DMS79 treated with DMSO at 0.1 percent for 48 hours (cell line): ENCODE data around the gene TFDP1.

Experiments used
- DNase-seq: peaks from one replicate; lab custom pipeline; 2025; lab: John Stamatoyannopoulos, UW

The TFDP1 gene

GRCh38 chr13:113666951-113667701 lies 82.6 kb downstream of the TFDP1 start, which contains the start of gene GRK1:
GRK1 (plus strand) TSS chr13:113667219; CDS start chr13:113667387, 168 bp downstream.
- DNase-seq = no peak

DNA sequence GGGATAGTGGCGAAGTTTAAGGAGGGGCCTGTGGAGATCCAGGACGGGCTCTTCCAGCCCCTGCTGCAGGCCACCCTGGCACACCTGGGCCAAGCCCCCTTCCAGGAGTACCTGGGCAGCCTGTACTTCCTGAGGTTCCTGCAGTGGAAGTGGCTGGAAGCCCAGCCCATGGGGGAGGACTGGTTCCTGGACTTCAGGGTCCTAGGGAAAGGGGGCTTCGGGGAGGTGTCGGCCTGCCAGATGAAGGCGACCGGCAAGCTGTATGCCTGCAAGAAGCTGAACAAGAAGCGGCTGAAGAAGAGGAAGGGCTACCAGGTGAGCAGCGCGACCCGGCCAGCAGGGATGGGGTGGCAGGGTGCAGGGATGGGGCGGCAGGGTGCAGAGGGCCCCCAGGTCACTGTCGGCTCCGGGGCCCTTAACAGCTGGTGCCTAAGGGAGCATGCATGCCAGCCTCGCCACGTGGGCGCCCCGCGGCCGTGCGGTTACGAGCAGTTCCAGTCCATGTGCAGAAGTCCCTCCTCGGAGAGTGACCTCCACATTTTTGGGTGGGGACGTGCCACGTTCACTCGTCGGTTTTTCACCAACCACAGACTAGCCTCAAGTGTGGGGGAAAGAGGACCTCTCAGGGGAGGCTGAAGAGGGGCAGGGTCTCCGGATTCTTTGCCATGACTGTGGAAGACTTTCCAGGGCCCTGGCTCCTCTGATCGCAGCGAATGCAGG lies 83.4 kb downstream of the TFDP1 start:
- no peak for DNase-seq

DNA sequence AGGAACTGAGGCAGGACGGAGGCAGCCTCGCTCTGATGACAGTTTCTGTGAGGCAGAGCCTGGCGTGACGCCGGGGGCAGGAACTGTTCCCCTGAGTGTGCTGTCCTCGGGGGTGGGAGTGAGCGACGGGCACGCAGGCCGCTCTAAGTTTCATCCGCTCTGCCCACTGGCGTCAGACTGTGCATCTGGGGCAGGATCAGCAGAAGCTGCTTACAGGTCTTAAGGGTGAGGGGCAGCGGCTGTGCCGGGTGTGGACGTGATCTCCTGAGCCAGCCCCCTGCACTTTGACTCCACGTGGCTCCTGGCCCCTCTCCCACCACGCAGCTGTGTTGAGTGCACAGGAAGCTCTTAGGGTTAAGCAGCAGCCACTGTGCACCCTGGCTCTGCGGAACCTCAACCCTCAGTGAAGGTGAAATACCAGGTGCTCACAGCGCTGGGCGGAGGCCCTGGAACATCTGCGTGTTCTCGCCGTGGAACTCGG lies 84.0 kb downstream of the TFDP1 start:
- no peak for DNase-seq

DNA sequence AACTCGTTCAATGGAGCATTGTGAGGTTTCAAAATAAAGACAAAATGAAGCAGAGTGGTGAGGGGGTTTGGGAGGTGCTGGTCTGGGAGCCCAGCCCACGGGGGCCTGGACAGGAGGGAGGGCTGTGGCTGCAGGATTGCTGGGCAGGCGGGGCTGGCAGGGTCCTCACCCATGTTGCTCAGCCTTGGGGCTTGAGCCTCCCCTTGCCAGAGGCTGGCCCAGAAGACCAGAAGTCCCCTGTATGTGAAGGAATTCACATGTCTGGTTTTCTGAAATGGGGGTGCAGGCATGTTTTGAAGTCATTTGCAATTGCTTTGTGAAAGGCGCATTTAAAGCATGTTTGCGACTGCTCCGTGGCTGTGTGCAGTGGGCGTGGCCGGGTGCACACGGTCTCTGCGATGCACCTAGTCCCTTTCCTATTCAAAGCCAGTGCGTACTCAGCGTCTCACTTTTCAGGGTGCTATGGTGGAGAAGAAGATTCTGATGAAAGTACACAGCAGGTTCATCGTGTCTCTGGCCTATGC lies 84.7 kb downstream of the TFDP1 start:
- no peak for DNase-seq

GRCh38 chr13:113669755-113670341 lies 85.3 kb downstream of the TFDP1 start:
- no peak for DNase-seq

DNA sequence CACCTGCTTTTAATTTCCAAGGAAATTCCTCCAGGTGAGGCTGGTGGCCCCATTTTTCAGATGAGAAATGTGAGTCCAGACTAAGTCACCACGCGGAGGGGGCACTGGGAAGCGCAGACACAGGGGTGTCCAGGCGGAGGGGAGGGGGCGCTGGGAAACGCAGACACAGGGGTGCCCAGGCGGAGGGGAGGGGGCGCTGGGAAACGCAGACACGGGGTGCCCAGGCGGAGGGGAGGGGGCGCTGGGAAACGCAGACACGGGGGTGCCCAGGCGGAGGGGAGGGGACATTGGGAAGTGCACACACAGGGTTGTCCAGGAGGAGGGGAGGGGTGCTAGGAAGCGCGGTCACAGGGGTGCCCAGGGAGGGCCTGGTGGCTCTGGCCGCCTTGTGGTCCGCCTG lies 86.0 kb downstream of the TFDP1 start:
- no peak for DNase-seq

- no peak for DNase-seq
These were observed 86.8 kb downstream of the TFDP1 start for GRCh38 chr13:113671066-113672001.

DNA sequence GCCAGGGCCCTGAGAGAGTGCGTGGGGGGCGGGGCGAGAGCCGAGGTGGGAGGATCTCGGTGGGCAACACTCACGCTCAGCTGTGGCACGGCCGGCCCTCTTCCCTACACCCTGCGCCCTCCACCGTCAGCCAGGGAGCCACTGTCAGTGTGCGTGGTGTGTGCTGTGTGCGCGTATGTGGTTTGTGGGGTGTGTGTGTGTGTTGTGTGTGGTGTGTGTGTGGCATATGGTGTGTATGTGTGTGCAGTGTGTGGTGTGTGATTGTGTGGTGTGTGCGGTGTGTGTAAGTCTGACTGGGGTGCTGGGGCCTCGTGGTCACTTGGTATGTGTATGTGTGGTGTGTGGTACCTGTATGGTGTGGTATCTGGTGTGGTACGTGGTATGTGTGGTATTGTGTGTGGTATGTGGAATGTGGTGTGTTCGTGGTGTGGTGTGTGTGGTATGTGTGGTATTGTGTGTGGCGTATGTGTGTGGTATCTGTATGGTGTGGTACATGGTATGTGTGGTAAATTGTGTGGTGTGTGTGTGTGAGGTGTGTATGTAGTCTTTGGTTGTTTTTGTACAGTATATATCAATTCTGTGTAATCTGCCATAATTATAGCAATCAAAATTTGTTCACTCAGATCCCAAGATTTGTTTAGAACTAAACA lies 87.6 kb downstream of the TFDP1 start:
- no peak for DNase-seq
